HepG2 (cell line): ENCODE measurements around the gene CEP43. TPM values are rescaled to one million over a fixed set of nuclear protein-coding genes. Genes with fewer than 3 reads are reported as not detected.

ENCODE experiments used
- DMAP1 ChIP-seq: IDR thresholded peaks from 2 replicates; pipeline ENCODE4 v1.6.1; 2016
- E2F5 ChIP-seq: sonication (generic); formaldehyde crosslinking; conservative IDR thresholded peaks from 2 replicates; pipeline ENCODE4 v1.4.0; 2020; ENCODE audit warnings: missing genetic modification reagents
- GATAD2A ChIP-seq: IDR thresholded peaks from 2 replicates; pipeline ENCODE4 v1.6.1; 2016
- HNF4A ChIP-seq: sonication (generic); formaldehyde crosslinking; IDR thresholded peaks from 2 replicates; pipeline ENCODE4 v1.4.0; 2020; ENCODE audit warnings: missing genetic modification reagents
- HNRNPH1 ChIP-seq: fragments of 200-400 bp; formaldehyde crosslinking; optimal IDR thresholded peaks from 2 replicates; pipeline ENCODE3; 2017; ENCODE audit warnings: mild to moderate bottlenecking, low read depth, low read length
- MATR3 ChIP-seq: sonication (generic); formaldehyde crosslinking; IDR thresholded peaks from 2 replicates; pipeline ENCODE4 v1.4.0; 2020; ENCODE audit warnings: missing genetic modification reagents
- MAX ChIP-seq: IDR thresholded peaks from 2 replicates; pipeline ENCODE4 v1.6.1; 2012; ENCODE audit warnings: inconsistent platforms
- MEIS2 ChIP-seq: sonication (generic); formaldehyde crosslinking; IDR thresholded peaks from 2 replicates; pipeline ENCODE4 v1.9.0; 2021; ENCODE audit warnings: mild to moderate bottlenecking, missing genetic modification reagents
- NONO ChIP-seq, 2 experiments: fragments of 450-650 bp in 1 of 2; sonication (generic) in 1 of 2; formaldehyde crosslinking in 1 of 2; IDR thresholded peaks in 1 of 2; conservative IDR thresholded peaks in 1 of 2; 2 replicates each; pipeline versions ENCODE4 v1.6.1 to v1.8.0; 2017 to 2022; ENCODE audit warnings: mild to moderate bottlenecking in 1 of 2, missing genetic modification reagents in 1 of 2, moderate library complexity in 1 of 2
- RBFOX2 ChIP-seq: fragments of 200-400 bp; formaldehyde crosslinking; IDR thresholded peaks from 2 replicates; pipeline ENCODE4 v1.6.1; 2017; ENCODE audit warnings: low read depth, mild to moderate bottlenecking, low read length
- SALL2 ChIP-seq: sonication (generic); formaldehyde crosslinking; IDR thresholded peaks from 2 replicates; pipeline ENCODE4 v1.8.1; 2023; ENCODE audit warnings: mild to moderate bottlenecking, missing genetic modification reagents, inconsistent platforms
- SOX5 ChIP-seq: IDR thresholded peaks from 2 replicates; pipeline ENCODE4 v1.6.1; 2016; ENCODE audit warnings: borderline replicate concordance
- TARDBP ChIP-seq: sonication (generic); formaldehyde crosslinking; IDR thresholded peaks from 2 replicates; pipeline ENCODE4 v1.8.0; 2022; ENCODE audit warnings: mild to moderate bottlenecking, missing genetic modification reagents
- U2AF2 ChIP-seq: fragments of 200-400 bp; formaldehyde crosslinking; IDR thresholded peaks from 2 replicates; pipeline ENCODE4 v1.6.1; 2017; ENCODE audit warnings: low read depth, mild to moderate bottlenecking, low read length
- YEATS2 ChIP-seq: sonication (generic); formaldehyde crosslinking; IDR thresholded peaks from 2 replicates; pipeline ENCODE4 v1.4.0; 2020; ENCODE audit warnings: missing genetic modification reagents, borderline replicate concordance
- ZBTB43 ChIP-seq: sonication (generic); formaldehyde crosslinking; conservative IDR thresholded peaks from 2 replicates; pipeline ENCODE4 v1.4.0; 2020; ENCODE audit warnings: missing genetic modification reagents
- ZGPAT ChIP-seq: IDR thresholded peaks from 2 replicates; pipeline ENCODE4 v1.6.1; 2016; ENCODE audit warnings: mild to moderate bottlenecking
- ZHX1 ChIP-seq: sonication (generic); formaldehyde crosslinking; IDR thresholded peaks from 2 replicates; pipeline ENCODE4 v1.8.1; 2022; ENCODE audit warnings: low read depth, mild to moderate bottlenecking, missing genetic modification reagents
- ZNF280B ChIP-seq: sonication (generic); formaldehyde crosslinking; IDR thresholded peaks from 2 replicates; pipeline ENCODE4 v1.5.0; 2020; ENCODE audit warnings: missing genetic modification reagents, mild to moderate bottlenecking, borderline replicate concordance
- ZNF546 ChIP-seq: sonication (generic); formaldehyde crosslinking; conservative IDR thresholded peaks from 2 replicates; pipeline ENCODE4 v1.8.1; 2023; ENCODE audit warnings: mild to moderate bottlenecking, missing genetic modification reagents
- ZNF644 ChIP-seq: IDR thresholded peaks from 2 replicates; pipeline ENCODE4 v1.6.1; 2016; ENCODE audit warnings: low read depth
- ZSCAN25 ChIP-seq: sonication (generic); formaldehyde crosslinking; IDR thresholded peaks from 2 replicates; pipeline ENCODE4 v1.8.0; 2022; ENCODE audit warnings: mild to moderate bottlenecking, missing genetic modification reagents
- polyA plus RNA-seq, 8 experiments: library from polyadenylated mRNA; depleted of rRNA in 3 of 8; stranded (reverse) in 7 of 8; unstranded in 1 of 8; fragments of >200 nt; fragmentation: Illumina TruSeq in 4 of 8; extraction: Trizol in 4 of 8; gene quantifications; 2 replicates each; pipeline versions ENCODE4 v1.2.1 to v1.2.3, GENCODE V29; 2011 to 2016; ENCODE audit warnings: low read depth in 4 of 8, missing spikeins in 1 of 8, mixed read lengths in 1 of 8; ENCODE audit not compliant: insufficient read depth in 1 of 8
- total RNA-seq, 5 experiments: library from RNA; depleted of rRNA; stranded (reverse); fragments of >200 nt; fragmentation: Illumina TruSeq; extraction: Trizol; gene quantifications; 2 replicates each; pipeline ENCODE4 v1.2.3, GENCODE V29; 2016; ENCODE audit warnings: low read depth in 1 of 5

Gene CEP43
- total and polyA plus RNA-seq, 2 of the 13 experiments (the other 11 are each of a cell fraction or from before 2014, with no cell fraction given) = 29.3 to 73.9 TPM

- TF ChIP-seq ZHX1 (CRISPR knock-in tag) (peak; percentile 78; the same call in 1 of the 2 replicates), RBFOX2 (peak; percentile 98), SALL2 (CRISPR knock-in tag) (peak; percentile 91), HNF4A (CRISPR knock-in tag) (no peak), DMAP1 (CRISPR knock-in tag) (peak; percentile 85), MATR3 (CRISPR knock-in tag) (0 out of 2 replicates have a peak, but pooled peaks have one; percentile 17), ZNF644 (CRISPR knock-in tag) (peak; percentile 42; the same call in 1 of the 2 replicates), MEIS2 (CRISPR knock-in tag) (peak; percentile 50; the same call in 1 of the 2 replicates), SOX5 (peak; percentile 46), ZGPAT (CRISPR knock-in tag) (peak; percentile 88), E2F5 (no peak; the same call in 1 of the 2 replicates), GATAD2A (CRISPR knock-in tag) (0 out of 2 replicates have a peak, but pooled peaks have one; percentile 14), ZNF546 (CRISPR knock-in tag) (peak; percentile 86; the same call in 1 of the 2 replicates), U2AF2 (0 out of 2 replicates have a peak, but pooled peaks have one; percentile 82), MAX (peak; percentile 71), TARDBP (CRISPR knock-in tag) (peak; percentile 80), HNRNPH1 (no peak), YEATS2 (CRISPR knock-in tag) (0 out of 2 replicates have a peak, but pooled peaks have one; percentile 31), ZNF280B (peak; percentile 14; the same call in 1 of the 2 replicates), ZBTB43 (peak; percentile 12; the same call in 1 of the 2 replicates), ZSCAN25 (no peak), NONO (IDR thresholded peaks at IDR 0.05) (no peak), NONO (CRISPR knock-in tag; conservative IDR thresholded peaks at IDR 0.05) (peak; percentile 77)
These were observed at the start of gene CEP43 (continued) for GRCh38 chr6:166999145-166999883.
